Gastroesophageal sphincter (tissue), 3 donors: Measurements from ENCODE around the gene RGS21.
"Not testable (repeated sequence)": the region's sequence is repeated elsewhere in the genome, so short reads cannot be mapped to it uniquely, and the experiment has no call there.

Experiments used
- CTCF ChIP-seq, 4 experiments: fragments of 200-600 bp in 2 of 4; fragments of 450-650 bp in 2 of 4; sonication (generic) in 1 of 4; IDR thresholded peaks; one replicate each; pipeline ENCODE4 v1.5.1; 2017 to 2019; ENCODE audit warnings: antibody characterized with exemption in 4 of 4, mild to moderate bottlenecking in 2 of 4, moderate library complexity in 2 of 4
- POLR2AphosphoS5 ChIP-seq: sonication (generic); formaldehyde crosslinking; IDR thresholded peaks from one replicate; pipeline ENCODE4 v1.6.1; 2017; ENCODE audit warnings: antibody characterized with exemption

DNA sequence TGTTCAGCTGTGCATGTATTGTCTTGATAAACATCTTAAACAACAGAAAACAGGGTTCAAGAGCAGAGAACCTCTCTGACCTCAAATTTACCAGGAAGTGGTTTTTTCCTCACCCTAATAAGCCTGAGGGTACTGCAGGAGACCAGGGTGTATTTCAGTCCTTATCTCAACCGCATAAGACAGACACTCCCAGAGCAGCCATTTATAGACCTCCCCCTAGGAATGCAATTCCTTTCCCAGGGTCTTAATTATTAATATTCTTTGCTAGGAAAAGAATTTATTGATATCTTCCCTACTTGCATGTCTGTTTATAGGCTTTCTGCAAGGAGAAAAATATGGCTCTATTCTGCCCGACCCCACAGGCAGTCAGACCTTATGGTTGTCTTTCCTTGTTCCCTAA is 8.5 kb upstream of the RGS21 start:
- TF ChIP-seq POLR2AphosphoS5; CTCF (IDR thresholded peaks at IDR 0.05): not testable (repeated sequence)
